HepG2 (cell line): ENCODE data around the gene CATSPERD. TPM values are rescaled to one million over a fixed set of nuclear protein-coding genes. Genes with fewer than 3 reads are reported as not detected.

Experiments
- AGO2 ChIP-seq: fragments of 200-400 bp; formaldehyde crosslinking; optimal IDR thresholded peaks from 2 replicates; pipeline ENCODE3; 2017; ENCODE audit warnings: mild to moderate bottlenecking, low read depth, low read length, moderate library complexity
- DMAP1 ChIP-seq: IDR thresholded peaks from 2 replicates; pipeline ENCODE4 v1.6.1; 2016
- FOXK1 ChIP-seq: sonication (generic); formaldehyde crosslinking; IDR thresholded peaks from 2 replicates; pipeline ENCODE4 v1.4.0; 2020; ENCODE audit warnings: low read depth, missing genetic modification reagents, borderline replicate concordance
- SMAD9 ChIP-seq: sonication (generic); formaldehyde crosslinking; IDR thresholded peaks from 2 replicates; pipeline ENCODE4 v1.5.1; 2020; ENCODE audit warnings: mild to moderate bottlenecking, missing genetic modification reagents
- ZNF138 ChIP-seq: sonication (generic); formaldehyde crosslinking; IDR thresholded peaks from 2 replicates; pipeline ENCODE4 v1.5.0; 2020; ENCODE audit warnings: mild to moderate bottlenecking, low read depth, missing genetic modification reagents
- ZNF468 ChIP-seq: sonication (generic); formaldehyde crosslinking; IDR thresholded peaks from 2 replicates; pipeline ENCODE4 v1.8.0; 2022; ENCODE audit warnings: mild to moderate bottlenecking, moderate library complexity, missing genetic modification reagents
- ZNF510 ChIP-seq: sonication (generic); formaldehyde crosslinking; IDR thresholded peaks from 2 replicates; pipeline ENCODE4 v1.4.0; 2020; ENCODE audit warnings: low read depth, mild to moderate bottlenecking, missing genetic modification reagents
- ZNF772 ChIP-seq: sonication (generic); formaldehyde crosslinking; IDR thresholded peaks from 2 replicates; pipeline ENCODE4 v1.5.0; 2020; ENCODE audit warnings: mild to moderate bottlenecking, missing genetic modification reagents
- ZNF788 ChIP-seq: sonication (generic); formaldehyde crosslinking; IDR thresholded peaks from 2 replicates; pipeline ENCODE4 v1.5.0; 2020; ENCODE audit warnings: mild to moderate bottlenecking, missing genetic modification reagents, borderline replicate concordance
- ZSCAN21 ChIP-seq: sonication (generic); formaldehyde crosslinking; IDR thresholded peaks from 2 replicates; pipeline ENCODE4 v1.8.0; 2022; ENCODE audit warnings: mild to moderate bottlenecking, missing genetic modification reagents, moderate library complexity, borderline replicate concordance
- ZSCAN29 ChIP-seq: sonication (generic); formaldehyde crosslinking; conservative IDR thresholded peaks from 2 replicates; pipeline ENCODE4 v1.4.0; 2020; ENCODE audit warnings: mild to moderate bottlenecking, missing genetic modification reagents
- polyA plus RNA-seq, 8 experiments: library from polyadenylated mRNA; depleted of rRNA in 3 of 8; stranded (reverse) in 7 of 8; unstranded in 1 of 8; fragments of >200 nt; fragmentation: Illumina TruSeq in 4 of 8; extraction: Trizol in 4 of 8; gene quantifications; 2 replicates each; pipeline versions ENCODE4 v1.2.1 to v1.2.3, GENCODE V29; 2011 to 2016; ENCODE audit warnings: low read depth in 4 of 8, missing spikeins in 1 of 8, mixed read lengths in 1 of 8; ENCODE audit not compliant: insufficient read depth in 1 of 8
- total RNA-seq, 5 experiments: library from RNA; depleted of rRNA; stranded (reverse); fragments of >200 nt; fragmentation: Illumina TruSeq; extraction: Trizol; gene quantifications; 2 replicates each; pipeline ENCODE4 v1.2.3, GENCODE V29; 2016; ENCODE audit warnings: low read depth in 1 of 5
- TF ChIP-seq, protein P1 (sequence below): sonication (generic); formaldehyde crosslinking; IDR thresholded peaks from 2 replicates; pipeline ENCODE4 v1.5.1; 2020; ENCODE audit warnings: mild to moderate bottlenecking, missing genetic modification reagents
- TF ChIP-seq, protein P2 (sequence below): sonication (generic); formaldehyde crosslinking; IDR thresholded peaks from 2 replicates; pipeline ENCODE4 v1.5.0; 2020; ENCODE audit warnings: missing genetic modification reagents
- TF ChIP-seq, protein P3 (sequence below): sonication (generic); formaldehyde crosslinking; conservative IDR thresholded peaks from 2 replicates; pipeline ENCODE4 v1.4.0; 2020; ENCODE audit warnings: missing genetic modification reagents
- TF ChIP-seq, protein P4 (sequence below): sonication (generic); formaldehyde crosslinking; IDR thresholded peaks from 2 replicates; pipeline ENCODE4 v1.4.0; 2020; ENCODE audit warnings: missing genetic modification reagents; ENCODE audit errors: not compliant biosample characterization
- TF ChIP-seq, protein P5 (sequence below): sonication (generic); formaldehyde crosslinking; IDR thresholded peaks from 2 replicates; pipeline ENCODE4 v1.4.0; 2020; ENCODE audit warnings: missing genetic modification reagents
- TF ChIP-seq, protein P6 (sequence below): sonication (generic); formaldehyde crosslinking; IDR thresholded peaks from 2 replicates; pipeline ENCODE4 v1.5.0; 2020; ENCODE audit warnings: mild to moderate bottlenecking, missing genetic modification reagents, borderline replicate concordance

CATSPERD gene
- total and polyA plus RNA-seq, 2 of the 13 experiments (the other 11 are each of a cell fraction or from before 2014, with no cell fraction given): 0.04 TPM; not detected in 1

DNA sequence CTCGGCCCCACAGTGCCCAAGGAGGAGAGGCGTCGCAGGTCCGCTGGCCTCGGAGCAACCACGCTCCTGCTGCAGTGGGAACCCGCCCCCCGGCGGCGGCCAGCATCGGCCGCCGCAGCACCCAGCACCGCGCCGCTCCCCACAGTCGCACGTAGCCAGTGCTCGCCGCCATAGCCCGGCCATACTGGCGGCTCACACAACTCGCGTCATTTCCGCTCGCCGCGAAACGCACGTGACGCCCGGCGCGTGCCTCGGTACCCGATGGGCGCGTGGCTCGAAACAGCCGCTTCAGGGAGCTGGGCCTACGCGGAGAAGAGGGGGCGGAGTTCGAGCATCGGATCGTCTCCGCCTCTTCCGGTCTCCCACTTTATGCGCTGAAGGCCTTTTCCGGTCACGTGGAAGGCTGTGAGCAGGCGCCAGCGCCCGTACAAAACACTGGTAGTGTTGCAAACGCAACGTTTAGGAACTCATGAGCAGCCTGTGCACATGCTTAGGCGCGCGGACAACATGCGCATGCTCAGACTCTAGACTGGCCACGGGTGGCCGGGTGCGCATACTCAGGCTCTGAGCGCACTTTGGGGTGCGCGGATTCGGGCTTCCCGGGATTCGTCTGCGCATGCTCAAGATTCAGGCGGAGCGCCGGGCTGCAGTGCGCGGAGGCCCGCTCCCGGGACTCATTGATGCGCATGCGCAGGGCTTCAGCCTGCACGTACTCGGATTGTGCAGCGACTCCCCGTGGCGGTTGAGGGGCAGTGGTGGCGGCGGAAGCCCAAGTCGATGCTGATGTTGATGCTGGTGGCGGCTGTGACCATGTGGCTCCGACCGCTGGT lies at the start of gene CATSPERD, which contains the start of gene LONP1 (continued):
- TF ChIP-seq, protein P1, sequence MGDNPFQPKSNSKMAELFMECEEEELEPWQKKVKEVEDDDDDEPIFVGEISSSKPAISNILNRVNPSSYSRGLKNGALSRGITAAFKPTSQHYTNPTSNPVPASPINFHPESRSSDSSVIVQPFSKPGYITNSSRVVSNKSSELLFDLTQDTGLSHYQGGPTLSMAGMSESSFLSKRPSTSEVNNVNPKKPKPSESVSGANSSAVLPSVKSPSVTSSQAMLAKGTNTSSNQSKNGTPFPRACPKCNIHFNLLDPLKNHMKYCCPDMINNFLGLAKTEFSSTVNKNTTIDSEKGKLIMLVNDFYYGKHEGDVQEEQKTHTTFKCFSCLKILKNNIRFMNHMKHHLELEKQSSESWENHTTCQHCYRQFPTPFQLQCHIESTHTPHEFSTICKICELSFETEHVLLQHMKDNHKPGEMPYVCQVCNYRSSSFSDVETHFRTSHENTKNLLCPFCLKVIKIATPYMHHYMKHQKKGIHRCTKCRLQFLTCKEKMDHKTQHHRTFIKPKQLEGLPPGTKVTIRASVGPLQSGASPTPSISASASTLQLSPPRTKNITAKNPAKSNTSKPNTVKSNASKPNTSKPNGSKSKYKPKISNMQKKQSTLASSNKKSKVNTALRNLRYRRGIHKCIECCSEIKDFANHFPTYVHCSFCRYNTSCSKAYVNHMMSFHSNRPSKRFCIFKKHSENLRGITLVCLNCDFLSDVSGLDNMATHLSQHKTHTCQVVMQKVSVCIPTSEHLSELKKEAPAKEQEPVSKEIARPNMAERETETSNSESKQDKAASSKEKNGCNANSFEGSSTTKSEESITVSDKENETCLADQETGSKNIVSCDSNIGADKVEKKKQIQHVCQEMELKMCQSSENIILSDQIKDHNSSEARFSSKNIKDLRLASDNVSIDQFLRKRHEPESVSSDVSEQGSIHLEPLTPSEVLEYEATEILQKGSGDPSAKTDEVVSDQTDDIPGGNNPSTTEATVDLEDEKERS (CRISPR knock-in tag): no peak
- TF ChIP-seq DMAP1 (CRISPR knock-in tag) (peak; percentile 99), ZNF138 (0 out of 2 replicates have a peak, but pooled peaks have one; percentile 40), ZSCAN21 (CRISPR knock-in tag) (peak; percentile 53), ZSCAN29 (CRISPR knock-in tag) (peak; percentile 49), ZNF772 (CRISPR knock-in tag) (peak; percentile 64; the same call in 1 of the 2 replicates), FOXK1 (CRISPR knock-in tag) (peak; percentile 96), ZNF468 (CRISPR knock-in tag) (no peak), ZNF788 (CRISPR knock-in tag) (peak; percentile 82; the same call in 1 of the 2 replicates), AGO2 (peak; percentile 61), ZNF510 (CRISPR knock-in tag) (0 out of 2 replicates have a peak, but pooled peaks have one; percentile 33), SMAD9 (CRISPR knock-in tag) (0 out of 2 replicates have a peak, but pooled peaks have one; percentile 70)
- TF ChIP-seq, protein P2, sequence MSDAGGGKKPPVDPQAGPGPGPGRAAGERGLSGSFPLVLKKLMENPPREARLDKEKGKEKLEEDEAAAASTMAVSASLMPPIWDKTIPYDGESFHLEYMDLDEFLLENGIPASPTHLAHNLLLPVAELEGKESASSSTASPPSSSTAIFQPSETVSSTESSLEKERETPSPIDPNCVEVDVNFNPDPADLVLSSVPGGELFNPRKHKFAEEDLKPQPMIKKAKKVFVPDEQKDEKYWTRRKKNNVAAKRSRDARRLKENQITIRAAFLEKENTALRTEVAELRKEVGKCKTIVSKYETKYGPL (CRISPR knock-in tag): peak; percentile 1; the same call in 1 of the 2 replicates
- TF ChIP-seq, protein P3, sequence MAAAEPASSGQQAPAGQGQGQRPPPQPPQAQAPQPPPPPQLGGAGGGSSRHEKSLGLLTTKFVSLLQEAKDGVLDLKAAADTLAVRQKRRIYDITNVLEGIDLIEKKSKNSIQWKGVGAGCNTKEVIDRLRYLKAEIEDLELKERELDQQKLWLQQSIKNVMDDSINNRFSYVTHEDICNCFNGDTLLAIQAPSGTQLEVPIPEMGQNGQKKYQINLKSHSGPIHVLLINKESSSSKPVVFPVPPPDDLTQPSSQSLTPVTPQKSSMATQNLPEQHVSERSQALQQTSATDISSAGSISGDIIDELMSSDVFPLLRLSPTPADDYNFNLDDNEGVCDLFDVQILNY (CRISPR knock-in tag): peak; percentile 85
- TF ChIP-seq, protein P4, sequence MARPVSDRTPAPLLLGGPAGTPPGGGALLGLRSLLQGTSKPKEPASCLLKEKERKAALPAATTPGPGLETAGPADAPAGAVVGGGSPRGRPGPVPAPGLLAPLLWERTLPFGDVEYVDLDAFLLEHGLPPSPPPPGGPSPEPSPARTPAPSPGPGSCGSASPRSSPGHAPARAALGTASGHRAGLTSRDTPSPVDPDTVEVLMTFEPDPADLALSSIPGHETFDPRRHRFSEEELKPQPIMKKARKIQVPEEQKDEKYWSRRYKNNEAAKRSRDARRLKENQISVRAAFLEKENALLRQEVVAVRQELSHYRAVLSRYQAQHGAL: peak; percentile 34
- TF ChIP-seq, protein P5, sequence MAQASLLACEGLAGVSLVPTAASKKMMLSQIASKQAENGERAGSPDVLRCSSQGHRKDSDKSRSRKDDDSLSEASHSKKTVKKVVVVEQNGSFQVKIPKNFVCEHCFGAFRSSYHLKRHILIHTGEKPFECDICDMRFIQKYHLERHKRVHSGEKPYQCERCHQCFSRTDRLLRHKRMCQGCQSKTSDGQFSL (CRISPR knock-in tag): peak; percentile 55; the same call in 1 of the 2 replicates
- TF ChIP-seq, protein P6, sequence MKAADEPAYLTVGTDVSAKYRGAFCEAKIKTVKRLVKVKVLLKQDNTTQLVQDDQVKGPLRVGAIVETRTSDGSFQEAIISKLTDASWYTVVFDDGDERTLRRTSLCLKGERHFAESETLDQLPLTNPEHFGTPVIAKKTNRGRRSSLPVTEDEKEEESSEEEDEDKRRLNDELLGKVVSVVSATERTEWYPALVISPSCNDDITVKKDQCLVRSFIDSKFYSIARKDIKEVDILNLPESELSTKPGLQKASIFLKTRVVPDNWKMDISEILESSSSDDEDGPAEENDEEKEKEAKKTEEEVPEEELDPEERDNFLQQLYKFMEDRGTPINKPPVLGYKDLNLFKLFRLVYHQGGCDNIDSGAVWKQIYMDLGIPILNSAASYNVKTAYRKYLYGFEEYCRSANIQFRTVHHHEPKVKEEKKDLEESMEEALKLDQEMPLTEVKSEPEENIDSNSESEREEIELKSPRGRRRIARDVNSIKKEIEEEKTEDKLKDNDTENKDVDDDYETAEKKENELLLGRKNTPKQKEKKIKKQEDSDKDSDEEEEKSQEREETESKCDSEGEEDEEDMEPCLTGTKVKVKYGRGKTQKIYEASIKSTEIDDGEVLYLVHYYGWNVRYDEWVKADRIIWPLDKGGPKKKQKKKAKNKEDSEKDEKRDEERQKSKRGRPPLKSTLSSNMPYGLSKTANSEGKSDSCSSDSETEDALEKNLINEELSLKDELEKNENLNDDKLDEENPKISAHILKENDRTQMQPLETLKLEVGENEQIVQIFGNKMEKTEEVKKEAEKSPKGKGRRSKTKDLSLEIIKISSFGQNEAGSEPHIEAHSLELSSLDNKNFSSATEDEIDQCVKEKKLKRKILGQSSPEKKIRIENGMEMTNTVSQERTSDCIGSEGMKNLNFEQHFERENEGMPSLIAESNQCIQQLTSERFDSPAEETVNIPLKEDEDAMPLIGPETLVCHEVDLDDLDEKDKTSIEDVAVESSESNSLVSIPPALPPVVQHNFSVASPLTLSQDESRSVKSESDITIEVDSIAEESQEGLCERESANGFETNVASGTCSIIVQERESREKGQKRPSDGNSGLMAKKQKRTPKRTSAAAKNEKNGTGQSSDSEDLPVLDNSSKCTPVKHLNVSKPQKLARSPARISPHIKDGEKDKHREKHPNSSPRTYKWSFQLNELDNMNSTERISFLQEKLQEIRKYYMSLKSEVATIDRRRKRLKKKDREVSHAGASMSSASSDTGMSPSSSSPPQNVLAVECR (CRISPR knock-in tag): peak; percentile 97
